Neuron (in vitro differentiated cells): ENCODE measurements around the gene BLOC1S3.

Source experiments
- H2AFZ ChIP-seq: one replicate; pipeline ENCODE4 v1.6.1; 2013; ENCODE audit warnings: low read depth, mild to moderate bottlenecking, inconsistent platforms, low read length, moderate library complexity
- H3K27me3 ChIP-seq: one replicate; pipeline ENCODE4 v1.6.1; 2013; ENCODE audit warnings: low read length; ENCODE audit not compliant: insufficient read depth
- H3K36me3 ChIP-seq: one replicate; pipeline ENCODE4 v1.6.1; 2013; ENCODE audit warnings: low read length; ENCODE audit not compliant: insufficient read depth
- H3K4me1 ChIP-seq: one replicate; pipeline ENCODE4 v1.6.1; 2013; ENCODE audit warnings: low read length; ENCODE audit not compliant: insufficient read depth
- H3K4me3 ChIP-seq: 2 replicates; pipeline ENCODE4 v1.5.1; 2013; ENCODE audit warnings: mild to moderate bottlenecking, low read length, moderate library complexity
- H3K9me3 ChIP-seq: one replicate; pipeline ENCODE4 v1.6.1; 2013; ENCODE audit warnings: low read length

BLOC1S3 gene

GRCh38 chr19:45160870-45161737 is 17.5 kb upstream of the BLOC1S3 start, which contains the start of gene NKPD1:
Gene NKPD1, minus strand, starts transcription at chr19:45160982. Its CDS starts 832 bp downstream, at chr19:45160150.
- no peak within 1 kb of the TSS for H3K4me3 ChIP-seq
- H2AFZ ChIP-seq, result no peak within 1 kb of the TSS

GRCh38 chr19:45161738-45162607 is 16.6 kb upstream of the BLOC1S3 start:
- Histone ChIP-seq H3K27me3 (peaks cover 19% of the 10 kb centered on the region), H3K9me3 (no peaks in the 10 kb centered on the region), H2AFZ (no peak overlapping the region), H3K4me3 (no peak overlapping the region), H3K4me1 (peaks cover 6% of the 10 kb centered on the region), H3K36me3 (no peaks in the 10 kb centered on the region)

More at GRCh38 chr19:45160870-45161737, 17.5 kb upstream of the BLOC1S3 start, which contains the start of gene NKPD1:
- no peaks in the 10 kb centered on the region for H3K36me3 ChIP-seq
- H3K4me1 ChIP-seq, result no peaks in the 10 kb centered on the region
- no peaks in the 10 kb centered on the region for H3K9me3 ChIP-seq
- H3K27me3 ChIP-seq, result peaks cover 19% of the 10 kb centered on the region

- H3K4me1 ChIP-seq, result peaks cover 8% of the 10 kb centered on the region
- peaks cover 19% of the 10 kb centered on the region for H3K27me3 ChIP-seq
- H3K36me3 ChIP-seq, result no peaks in the 10 kb centered on the region
- H2AFZ ChIP-seq, result no peak overlapping the region
- H3K9me3 ChIP-seq, result no peaks in the 10 kb centered on the region
- H3K4me3 ChIP-seq, result no peak overlapping the region
Measured at GRCh38 chr19:45162608-45163143, 15.9 kb upstream of the BLOC1S3 start.

DNA sequence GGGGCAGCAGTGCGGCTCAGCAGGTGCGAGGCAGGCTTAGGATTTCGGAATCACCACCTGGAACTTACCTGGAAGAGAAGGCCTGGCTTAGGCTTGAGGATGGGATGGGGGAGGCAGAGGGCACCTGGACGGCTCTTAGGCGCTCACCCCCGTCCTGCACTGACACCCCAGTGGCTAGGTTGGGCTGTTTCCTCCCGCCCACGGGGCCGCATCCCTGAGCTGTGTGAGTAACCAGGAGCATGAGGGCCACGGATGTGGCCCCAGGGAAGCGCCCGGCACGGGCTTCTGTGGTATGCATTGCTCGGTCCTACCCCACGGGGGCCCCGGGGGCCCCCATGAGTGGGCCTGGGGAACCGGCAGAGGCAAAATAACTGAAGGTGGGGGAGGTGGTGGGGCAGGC is 15.4 kb upstream of the BLOC1S3 start:
- Histone ChIP-seq H3K9me3 (no peaks in the 10 kb centered on the region), H3K4me1 (peaks cover 8% of the 10 kb centered on the region), H2AFZ (no peak overlapping the region), H3K36me3 (no peaks in the 10 kb centered on the region), H3K4me3 (no peak overlapping the region), H3K27me3 (peaks cover 16% of the 10 kb centered on the region)

GRCh38 chr19:45163751-45164460 is 14.7 kb upstream of the BLOC1S3 start:
- Histone ChIP-seq H3K9me3 (no peaks in the 10 kb centered on the region), H3K4me3 (no peak overlapping the region), H2AFZ (no peak overlapping the region), H3K4me1 (peaks cover 8% of the 10 kb centered on the region), H3K36me3 (no peaks in the 10 kb centered on the region), H3K27me3 (peaks cover 14% of the 10 kb centered on the region)

DNA sequence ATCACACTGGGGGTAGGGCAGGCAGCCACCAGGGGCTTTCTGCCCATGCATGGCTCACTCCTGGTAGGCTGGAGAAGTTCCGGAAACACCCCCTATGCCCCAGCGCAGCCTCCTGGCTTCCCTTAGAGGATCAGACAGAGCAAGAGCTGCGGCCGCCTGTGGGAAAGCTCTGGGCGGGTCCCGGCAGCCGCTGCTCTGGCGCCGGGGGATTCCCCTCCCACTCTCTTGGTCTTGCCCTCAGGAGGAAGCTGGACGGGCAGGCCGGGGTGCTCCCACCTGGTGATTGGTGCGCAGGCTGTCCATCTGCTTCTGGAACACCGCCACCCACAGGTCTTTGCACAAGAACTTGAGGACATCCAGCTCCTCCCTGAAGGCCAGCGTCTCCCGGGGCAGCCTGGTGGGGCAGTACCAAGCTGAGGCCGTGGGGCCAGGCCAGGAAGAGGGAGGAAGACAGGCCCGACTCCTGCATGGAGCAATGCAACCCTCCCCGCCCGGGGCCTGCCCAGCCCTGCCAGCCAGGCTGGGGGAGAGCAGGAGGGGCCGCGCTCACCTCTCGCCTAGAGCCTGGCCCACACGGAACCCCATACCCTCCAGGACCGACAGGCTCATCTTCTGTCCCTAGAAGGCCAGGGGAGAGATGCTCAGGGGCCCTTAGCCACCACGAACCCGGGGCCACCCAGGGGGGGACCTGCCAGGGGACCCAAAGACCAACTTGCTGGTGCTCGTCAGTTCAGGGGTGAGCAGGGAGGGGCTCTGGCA is 13.8 kb upstream of the BLOC1S3 start:
- no peak overlapping the region for H3K4me3 ChIP-seq
- no peaks in the 10 kb centered on the region for H3K9me3 ChIP-seq
- H3K27me3 ChIP-seq, result peaks cover 12% of the 10 kb centered on the region
- peaks cover 8% of the 10 kb centered on the region for H3K4me1 ChIP-seq
- no peak overlapping the region for H2AFZ ChIP-seq
- H3K36me3 ChIP-seq, result no peaks in the 10 kb centered on the region

- no peak overlapping the region for H2AFZ ChIP-seq
Measured at GRCh38 chr19:45166723-45167252, 11.8 kb upstream of the BLOC1S3 start.

DNA sequence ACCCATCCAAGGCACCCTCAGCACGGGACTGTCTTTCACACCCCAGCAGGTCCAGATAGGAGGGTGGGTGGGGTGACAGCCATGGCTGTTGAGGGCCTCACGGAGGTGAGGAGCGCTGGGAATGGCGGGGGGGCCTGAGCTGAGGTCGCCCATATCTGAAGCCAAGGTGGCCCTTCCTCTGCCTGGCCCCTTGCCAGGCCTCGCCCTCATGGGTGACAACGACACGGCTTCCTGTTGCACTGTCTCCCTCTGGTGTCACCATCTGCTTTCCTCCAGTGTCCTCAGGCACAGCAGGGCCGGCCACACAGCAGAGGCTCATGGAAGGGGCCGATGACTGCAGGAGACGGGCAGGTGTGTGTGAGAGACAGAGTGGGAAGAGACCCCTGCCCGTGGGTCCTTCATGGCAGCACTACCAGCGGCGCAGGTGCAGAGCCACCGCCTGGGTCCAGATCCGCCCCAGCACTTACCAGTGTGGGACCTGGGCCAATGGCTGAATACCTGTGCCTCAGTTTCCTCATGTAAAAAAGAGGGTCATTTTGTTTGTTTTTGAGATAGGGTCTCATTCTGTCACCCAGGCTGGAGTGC is 9.7 kb upstream of the BLOC1S3 start:
- no peaks in the 10 kb centered on the region for H3K9me3 ChIP-seq
- no peaks in the 10 kb centered on the region for H3K36me3 ChIP-seq
- H3K4me1 ChIP-seq, result peaks cover 10% of the 10 kb centered on the region
- H3K27me3 ChIP-seq, result no peaks in the 10 kb centered on the region
- no peak overlapping the region for H2AFZ ChIP-seq
- H3K4me3 ChIP-seq, result no peak overlapping the region

More at GRCh38 chr19:45166723-45167252, 11.8 kb upstream of the BLOC1S3 start:
- H3K4me3 ChIP-seq, result no peak overlapping the region
- no peaks in the 10 kb centered on the region for H3K9me3 ChIP-seq
- H3K27me3 ChIP-seq, result no peaks in the 10 kb centered on the region
- H3K4me1 ChIP-seq, result peaks cover 10% of the 10 kb centered on the region
- H3K36me3 ChIP-seq, result no peaks in the 10 kb centered on the region

- H3K4me3 ChIP-seq, result no peak overlapping the region
- no peaks in the 10 kb centered on the region for H3K9me3 ChIP-seq
- H3K4me1 ChIP-seq, result peaks cover 10% of the 10 kb centered on the region
- no peaks in the 10 kb centered on the region for H3K36me3 ChIP-seq
- H2AFZ ChIP-seq, result no peak overlapping the region
- no peaks in the 10 kb centered on the region for H3K27me3 ChIP-seq
Measured at GRCh38 chr19:45169602-45170001, 9.0 kb upstream of the BLOC1S3 start.

DNA sequence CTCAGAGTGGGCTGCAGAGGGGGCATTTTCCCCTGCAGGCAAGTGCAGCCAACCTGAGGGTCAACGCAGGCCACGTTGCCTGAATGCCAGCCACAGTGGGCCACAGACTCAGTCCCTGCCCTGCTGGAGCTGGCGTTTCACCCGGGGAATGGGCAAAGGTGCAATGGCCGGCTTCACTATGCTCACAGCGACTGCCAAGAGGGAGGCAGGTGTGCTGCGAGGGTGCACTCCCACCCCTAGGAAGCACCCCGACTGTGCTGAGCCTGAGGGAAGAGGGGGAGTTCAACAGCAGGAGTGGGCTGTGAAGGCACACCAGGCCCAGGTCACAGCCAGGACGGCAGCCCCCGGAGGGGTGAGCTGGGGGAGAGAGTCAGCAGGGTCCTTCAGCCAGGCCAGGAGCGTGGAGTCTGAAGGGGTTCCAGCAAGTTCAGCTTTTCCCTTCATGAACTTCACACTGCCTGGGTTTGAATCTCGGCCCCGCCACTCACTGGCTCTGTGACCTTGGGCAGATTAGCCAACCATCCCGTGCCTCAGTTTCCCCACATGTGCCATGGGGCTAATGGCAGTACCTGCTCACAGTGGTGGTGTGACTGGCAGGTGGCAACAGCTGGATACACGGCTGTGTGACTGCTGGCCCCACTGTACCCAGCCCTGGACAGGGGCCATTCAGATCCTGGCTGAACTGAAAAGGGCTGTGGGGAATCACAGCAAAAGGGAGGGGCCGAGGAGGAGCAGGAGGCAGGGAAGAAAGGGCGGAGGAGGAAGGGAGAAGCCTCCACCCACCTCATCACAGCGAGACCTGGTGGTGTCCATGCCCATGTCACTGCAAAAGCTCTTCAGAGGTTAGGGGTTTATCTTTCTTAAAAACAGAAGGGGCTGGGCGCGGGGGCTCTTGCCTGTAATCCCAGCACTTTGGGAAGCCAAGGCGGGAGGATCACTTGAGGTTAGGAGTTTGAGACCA is 8.2 kb upstream of the BLOC1S3 start:
- no peak overlapping the region for H3K4me3 ChIP-seq
- no peaks in the 10 kb centered on the region for H3K9me3 ChIP-seq
- H3K36me3 ChIP-seq, result no peaks in the 10 kb centered on the region
- no peak overlapping the region for H2AFZ ChIP-seq
- no peaks in the 10 kb centered on the region for H3K27me3 ChIP-seq
- peaks cover 10% of the 10 kb centered on the region for H3K4me1 ChIP-seq

DNA sequence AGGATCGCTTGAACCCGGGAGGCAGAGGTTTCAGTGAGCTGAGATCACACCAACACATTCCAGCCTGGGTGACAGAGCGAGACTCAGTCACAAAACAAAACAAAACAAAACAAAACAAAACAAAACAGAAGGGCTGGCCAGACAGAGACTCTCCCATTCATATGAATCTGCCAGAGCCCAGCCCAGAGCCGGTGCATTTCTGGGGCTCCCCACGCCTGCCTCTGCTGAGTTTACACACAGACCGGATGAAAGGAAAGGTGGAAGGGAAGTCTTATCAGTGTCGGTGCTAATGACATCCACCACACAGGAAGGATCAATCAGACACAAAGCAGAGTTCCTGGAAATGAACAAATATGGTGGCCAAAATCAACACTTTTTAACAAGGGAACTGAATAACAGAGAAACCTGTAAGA is 7.4 kb upstream of the BLOC1S3 start:
- Histone ChIP-seq H3K27me3 (no peaks in the 10 kb centered on the region), H3K4me3 (no peak overlapping the region), H3K36me3 (no peaks in the 10 kb centered on the region), H2AFZ (no peak overlapping the region), H3K4me1 (peaks cover 10% of the 10 kb centered on the region), H3K9me3 (no peaks in the 10 kb centered on the region)
